GM21737 (cell line): ENCODE results near the gene POLA1.

Experiments used
- ATAC-seq: cut with Tn5 transposase; IDR thresholded peaks from one replicate; pipeline ENCODE4 v1.9.1; 2021; ENCODE audit warnings: mild to moderate bottlenecking, moderate library complexity; ENCODE audit not compliant: unreplicated experiment

POLA1 gene

GRCh38 chrX:25020905-25021449 lies 327.3 kb downstream of the POLA1 start:
- peak; percentile 64 for ATAC-seq

GRCh38 chrX:25022499-25023325 lies 329.0 kb downstream of the POLA1 start:
- ATAC-seq, result no peak

DNA sequence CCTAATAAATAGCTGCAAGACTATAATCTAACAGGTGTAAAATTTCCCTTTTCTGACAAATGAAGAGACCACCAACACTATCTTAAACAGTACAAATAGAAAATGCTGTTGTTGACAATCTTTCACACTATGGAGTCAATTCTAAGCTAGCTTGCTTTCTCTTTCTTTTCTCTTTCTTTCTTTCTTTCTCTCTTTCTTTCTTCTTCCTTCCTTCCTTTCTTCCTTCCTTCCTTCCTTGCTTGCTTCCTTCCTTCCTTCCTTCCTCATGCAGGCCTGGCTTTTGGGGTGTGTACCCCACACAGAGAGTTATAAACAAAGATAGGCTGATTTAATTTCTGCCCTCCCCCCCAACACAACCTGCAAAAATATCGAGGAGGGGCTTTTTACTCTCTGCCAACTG lies 330.2 kb downstream of the POLA1 start:
- ATAC-seq, result no peak

- no peak for ATAC-seq
Observed at GRCh38 chrX:25025615-25026014, 331.9 kb downstream of the POLA1 start.

GRCh38 chrX:25026576-25026975 lies 332.9 kb downstream of the POLA1 start:
- no peak for ATAC-seq

- no peak for ATAC-seq
Observed at GRCh38 chrX:25028726-25029125, 335.0 kb downstream of the POLA1 start.

- ATAC-seq, result no peak
Observed at GRCh38 chrX:25029288-25029825, 335.6 kb downstream of the POLA1 start.

- no peak for ATAC-seq
Observed at GRCh38 chrX:25034889-25035288, 341.2 kb downstream of the POLA1 start.

DNA sequence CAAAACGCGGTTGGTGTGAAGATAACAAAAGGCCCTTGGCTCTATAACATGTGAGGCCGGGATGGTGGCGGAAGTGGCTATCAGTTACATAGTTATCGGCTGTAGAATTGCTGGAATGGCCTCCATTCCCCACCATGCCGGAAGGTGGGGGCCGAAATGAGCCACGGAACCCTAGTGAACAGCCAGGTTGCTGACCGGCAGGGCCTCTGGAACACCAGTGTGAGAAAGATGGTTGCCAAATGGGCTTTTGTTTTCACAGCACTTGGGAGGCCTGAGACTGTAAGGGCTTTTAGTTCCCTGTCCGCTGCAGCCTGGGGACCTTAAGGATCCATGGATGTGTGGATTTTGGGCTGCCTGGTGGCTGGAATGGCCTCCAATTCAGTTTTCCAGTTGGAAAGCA lies 345.3 kb downstream of the POLA1 start:
- no peak for ATAC-seq

- ATAC-seq, result no peak
Observed at GRCh38 chrX:25043192-25043591, 349.5 kb downstream of the POLA1 start.
